Right lobe of liver (tissue), 6 donors: ENCODE data around the gene P4HA2. TPM values are rescaled to one million over a fixed set of nuclear protein-coding genes. Genes with fewer than 3 reads are reported as not detected.
A peak's percentile ranks its signal among the peaks of the same experiment; 100 is the strongest.

Source experiments
- ATAC-seq, 4 donors: fragments of 200-7000 bp; cut with Tn5 transposase; one replicate each; pipeline ENCODE4 v1.9.1; 2020; ENCODE audit warnings: mild to moderate bottlenecking in 4 of 4, moderate library complexity in 4 of 4
- DNase-seq, 3 donors: peaks; one replicate each; pipeline ENCODE4 v3.0.0-alpha.2; 2020
- H3K27ac ChIP-seq, 3 donors: fragments of 200-600 bp; one replicate each; pipeline ENCODE4 v1.8.0; 2022
- H3K27me3 ChIP-seq, 2 donors: fragments of 200-600 bp; one replicate each; pipeline ENCODE4 v1.8.0; 2022
- H3K36me3 ChIP-seq, 4 donors: fragments of 200-600 bp; sonication (generic) in 1 of 4; one replicate each; pipeline versions ENCODE4 v1.5.1 to v1.8.0; 2017 to 2022; ENCODE audit warnings: control low read depth in 1 of 4
- H3K4me1 ChIP-seq, 4 donors: fragments of 200-600 bp; sonication (generic) in 1 of 4; one replicate each; pipeline versions ENCODE4 v1.5.1 to v1.8.0; 2017 to 2022; ENCODE audit warnings: control low read depth in 1 of 4
- H3K4me3 ChIP-seq, 3 donors: fragments of 200-600 bp; one replicate each; pipeline ENCODE4 v1.8.0; 2022
- H3K9me3 ChIP-seq, 4 donors: fragments of 200-600 bp; sonication (generic) in 1 of 4; one replicate each; pipeline versions ENCODE4 v1.5.1 to v1.8.0; 2017 to 2022; ENCODE audit warnings: control low read depth in 1 of 4
- CTCF ChIP-seq, 4 donors: fragments of 200-600 bp in 3 of 4; fragments of 450-650 bp in 1 of 4; IDR thresholded peaks; one replicate each; pipeline versions ENCODE4 v1.5.1 to v1.8.0; 2016 to 2022; ENCODE audit warnings: antibody characterized with exemption in 4 of 4, mild to moderate bottlenecking in 2 of 4
- POLR2A ChIP-seq: fragments of 450-650 bp; IDR thresholded peaks from one replicate; pipeline ENCODE4 v1.6.1; 2017; ENCODE audit warnings: antibody characterized with exemption, mild to moderate bottlenecking
- WGBS: methylation state at CpG from one replicate; pipeline ENCODE4 v1.1.6; 2018; ENCODE audit warnings: low coverage, low lambda C conversion rate; ENCODE audit not compliant: insufficient coverage; ENCODE audit errors: missing lambda C conversion rate; 5-methylcytosine and 5-hydroxymethylcytosine counted together
- intact Hi-C, 2 donors: fragments of 100-400 bp; cut with DNase I; formaldehyde crosslinking; loops; one replicate each; pipeline versions ENCODE4 v1.11.2 to v1.14.1; 2022
- total RNA-seq, 6 experiments: library from RNA; depleted of rRNA in 2 of 6; stranded (reverse); fragments of >200 nt in 2 of 6; fragmentation: NEBNext Ultra II Directional in 3 of 6; extraction: Animal tissue kit (Norgen Biotek cat#: 25700) in 3 of 6; gene quantifications; one replicate each; pipeline versions ENCODE4 v1.1.0 to v1.2.4, GENCODE V29; 2016 to 2023
- donor health status: DM: no; HTN: yes; CAD: no.
- donor health status: DM: no; HTN: no; CAD: no.
- donor health status: DM: no; HTN: no; CAD: no.
- donor health status: DM: no; HTN: yes; CAD: no.
- donor health status: DM: no; HTN: yes; CAD: no.

The P4HA2 gene
- total RNA-seq, 6 experiments from 2014 or later: 11.5 to 23.2 (median 16.5) TPM

- peaks cover 0 to 2% (median 0%) of the 10 kb centered on the region in 4 donors for H3K36me3 ChIP-seq
- WGBS: 81% methylated on average over 6 of the region's 6 CpGs
- intact Hi-C loops: no loop called here
- H3K27me3 ChIP-seq: no peaks in the 10 kb centered on the region
- no peak for TF ChIP-seq CTCF (IDR thresholded peaks at IDR 0.05)
- no peak for TF ChIP-seq POLR2A
- no peak overlapping the region for H3K27ac ChIP-seq
- DNase-seq: no peak
- no peak overlapping the region for H3K4me3 ChIP-seq
- H3K4me1 ChIP-seq: no peaks in the 10 kb centered on the region
- no peak for ATAC-seq
- H3K9me3 ChIP-seq: no peaks in the 10 kb centered on the region
Measured at GRCh38 chr5:132219289-132219970, 8.2 kb downstream of the P4HA2 start.

GRCh38 chr5:132218321-132218720 is 9.3 kb downstream of the P4HA2 start:
- DNase-seq (no peak), ATAC-seq (no peak)
- intact Hi-C loops: no loop called here
- no peak for TF ChIP-seq POLR2A
- TF ChIP-seq CTCF (IDR thresholded peaks at IDR 0.05): no peak
- H3K36me3 ChIP-seq: peaks cover 0 to 9% (median 0%) of the 10 kb centered on the region in 4 donors
- no peaks in the 10 kb centered on the region for H3K4me1 ChIP-seq
- H3K9me3 ChIP-seq: no peaks in the 10 kb centered on the region
- H3K4me3 ChIP-seq: no peak overlapping the region
- 81% methylated on average over 2 of the region's 4 CpGs for WGBS
- H3K27ac ChIP-seq: no peak overlapping the region
- H3K27me3 ChIP-seq: no peaks in the 10 kb centered on the region

GRCh38 chr5:132215329-132215728 is 12.3 kb downstream of the P4HA2 start:
- peak; percentile 50 to 73 (median 68) for DNase-seq
- H3K4me1 ChIP-seq: no peaks in the 10 kb centered on the region
- peaks cover 0 to 14% (median 0%) of the 10 kb centered on the region in 4 donors for H3K36me3 ChIP-seq
- H3K4me3 ChIP-seq: no peak overlapping the region
- H3K9me3 ChIP-seq: no peaks in the 10 kb centered on the region
- 80% methylated on average over 1 of the region's 5 CpGs for WGBS
- no peak for TF ChIP-seq POLR2A
- TF ChIP-seq CTCF (IDR thresholded peaks at IDR 0.05): no peak
- H3K27ac ChIP-seq: peak overlapping the region in 1 of 3 donors; percentile 32
- no peaks in the 10 kb centered on the region for H3K27me3 ChIP-seq
- peak; percentile 63 to 90 (median 75) for ATAC-seq
- intact Hi-C loops: no loop called here

GRCh38 chr5:132214491-132214890 is 13.2 kb downstream of the P4HA2 start:
- intact Hi-C loops: no loop called here
- TF ChIP-seq CTCF (IDR thresholded peaks at IDR 0.05) (no peak), POLR2A (no peak)
- no peaks in the 10 kb centered on the region for H3K4me1 ChIP-seq
- DNase-seq (no peak), ATAC-seq (no peak)
- H3K4me3 ChIP-seq: no peak overlapping the region
- WGBS: 60% methylated on average over 1 of the region's 4 CpGs
- peaks cover 0 to 18% (median 0%) of the 10 kb centered on the region in 4 donors for H3K36me3 ChIP-seq
- H3K9me3 ChIP-seq: no peaks in the 10 kb centered on the region
- H3K27ac ChIP-seq: peak overlapping the region in 2 of 3 donors; percentile 31 to 32
- H3K27me3 ChIP-seq: no peaks in the 10 kb centered on the region
